OCI-LY1 (cell line): ENCODE results near the gene ZNF219.

Source experiments
- EZH2 ChIP-seq: fragments of 200-600 bp; sonication (generic), shearing (Covaris generic); IDR thresholded peaks from 2 replicates; pipeline ENCODE4 v1.8.0; 2017; ENCODE audit warnings: borderline replicate concordance, mixed run types, mild to moderate bottlenecking, antibody characterized with exemption, low read length, moderate library complexity, mixed read lengths
- TF ChIP-seq, protein P1 (sequence below): fragments of 200-600 bp; sonication (generic), shearing (Covaris generic); IDR thresholded peaks from 2 replicates; pipeline ENCODE4 v1.5.1; 2017; ENCODE audit warnings: mild to moderate bottlenecking, antibody characterized with exemption, low read length, moderate library complexity, mixed read lengths

- TF ChIP-seq, protein P1, sequence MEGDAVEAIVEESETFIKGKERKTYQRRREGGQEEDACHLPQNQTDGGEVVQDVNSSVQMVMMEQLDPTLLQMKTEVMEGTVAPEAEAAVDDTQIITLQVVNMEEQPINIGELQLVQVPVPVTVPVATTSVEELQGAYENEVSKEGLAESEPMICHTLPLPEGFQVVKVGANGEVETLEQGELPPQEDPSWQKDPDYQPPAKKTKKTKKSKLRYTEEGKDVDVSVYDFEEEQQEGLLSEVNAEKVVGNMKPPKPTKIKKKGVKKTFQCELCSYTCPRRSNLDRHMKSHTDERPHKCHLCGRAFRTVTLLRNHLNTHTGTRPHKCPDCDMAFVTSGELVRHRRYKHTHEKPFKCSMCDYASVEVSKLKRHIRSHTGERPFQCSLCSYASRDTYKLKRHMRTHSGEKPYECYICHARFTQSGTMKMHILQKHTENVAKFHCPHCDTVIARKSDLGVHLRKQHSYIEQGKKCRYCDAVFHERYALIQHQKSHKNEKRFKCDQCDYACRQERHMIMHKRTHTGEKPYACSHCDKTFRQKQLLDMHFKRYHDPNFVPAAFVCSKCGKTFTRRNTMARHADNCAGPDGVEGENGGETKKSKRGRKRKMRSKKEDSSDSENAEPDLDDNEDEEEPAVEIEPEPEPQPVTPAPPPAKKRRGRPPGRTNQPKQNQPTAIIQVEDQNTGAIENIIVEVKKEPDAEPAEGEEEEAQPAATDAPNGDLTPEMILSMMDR, result no peak
- TF ChIP-seq EZH2, result no peak
Observed at GRCh38 chr14:21097636-21098075, 799 bp downstream of the ZNF219 start.
